K562 (cell line): Measurements from ENCODE around the gene KLHL33. TPM values are rescaled to one million over a fixed set of nuclear protein-coding genes. Genes with fewer than 3 reads are reported as not detected.

Experiments
- ATAC-seq: fragments of 200-7000 bp; cut with Tn5 transposase; 3 replicates; pipeline ENCODE4 v1.9.1; 2020; ENCODE audit warnings: moderate library complexity
- BruUV-seq: library from RNA; stranded (reverse); fragments of 400-500 nt; replicated peaks from 2 replicates; lab custom pipeline; 2021; lab: Mats Ljungman, UMichigan
- CTCF ChIA-PET: fragments of 300-600 bp; formaldehyde crosslinking; extraction: SDS; loops from one replicate; lab custom pipeline; 2021; ENCODE audit warnings: low intra/inter-chr PET ratio; lab: Yijun Ruan, JAX
- POLR2A ChIA-PET: fragments of 300-600, 350-650 bp; sonication (Branson Sonifier 250); formaldehyde crosslinking; extraction: SDS; loops from one replicate; lab custom pipeline; 2021; ENCODE audit warnings: antibody characterized with exemption, inconsistent platforms; lab: Yijun Ruan, JAX
- DNase-seq, 4 experiments: peaks; one replicate each; pipeline versions ENCODE4 v3.0.0 to v3.0.0-alpha.2; 2011 to 2018; ENCODE audit warnings: low spot score in 3 of 4, mixed read lengths in 3 of 4; ENCODE audit errors: extremely low read depth in 1 of 4
- FAIRE-seq: peaks from 2 replicates; lab custom pipeline; 2011; peaks lifted over from hg19 to GRCh38; lab: Jason Lieb, UNC
- H2AFZ ChIP-seq: 2 replicates; pipeline ENCODE4 v1.6.0; 2011; ENCODE audit warnings: low read depth, low read length, control low read depth, inconsistent platforms
- H3K27ac ChIP-seq: fragments of 200-600 bp; 3 replicates; pipeline ENCODE4 v1.8.0; 2011; ENCODE audit warnings: low read depth, mild to moderate bottlenecking, control low read depth, inconsistent platforms, low read length, moderate library complexity, mixed read lengths; ENCODE audit errors: extremely low read depth
- H3K27me3 ChIP-seq, 2 experiments: fragments of 300-600 bp in 1 of 2; 2 replicates in 1 of 2; 3 replicates in 1 of 2; pipeline versions ENCODE4 v1.6.0 to v1.8.0; 2011; ENCODE audit warnings: inconsistent platforms in 2 of 2, low read length in 2 of 2, mild to moderate bottlenecking in 1 of 2, mixed read lengths in 1 of 2, moderate library complexity in 1 of 2; ENCODE audit not compliant: control insufficient read depth in 2 of 2, insufficient read depth in 2 of 2
- H3K36me3 ChIP-seq: fragments of 300-600 bp; 3 replicates; pipeline ENCODE4 v1.8.0; 2011; ENCODE audit warnings: mild to moderate bottlenecking, low read length, inconsistent platforms; ENCODE audit not compliant: control insufficient read depth, insufficient read depth
- H3K4me1 ChIP-seq, 2 experiments: fragments of 200-600 bp in 1 of 2; replicated peaks in 1 of 2; 2 replicates in 1 of 2; 3 replicates in 1 of 2; pipeline versions ENCODE4 v1.5.1 to v1.8.0; 2011; ENCODE audit warnings: inconsistent platforms in 2 of 2, low read length in 2 of 2, mild to moderate bottlenecking in 1 of 2, mixed read lengths in 1 of 2, moderate library complexity in 1 of 2; ENCODE audit not compliant: control insufficient read depth in 2 of 2, insufficient read depth in 2 of 2
- H3K4me2 ChIP-seq: 2 replicates; pipeline ENCODE4 v1.6.1; 2011; ENCODE audit warnings: low read length, control low read depth, inconsistent platforms, mixed read lengths; ENCODE audit not compliant: insufficient read depth
- H3K4me3 ChIP-seq: fragments of 200-600 bp; sonication (generic), shearing (Covaris generic); 2 replicates; pipeline ENCODE4 v1.5.1; 2016; ENCODE audit warnings: control low read depth, inconsistent platforms
- H3K79me2 ChIP-seq: fragments of 200-600 bp; 3 replicates; pipeline ENCODE4 v1.8.0; 2011; ENCODE audit warnings: low read length, inconsistent platforms; ENCODE audit not compliant: control insufficient read depth, insufficient read depth
- H3K9ac ChIP-seq, 2 experiments: 2 replicates each; pipeline versions ENCODE4 v1.6.0 to v1.6.1; 2011; ENCODE audit warnings: low read depth in 2 of 2, low read length in 2 of 2, control low read depth in 1 of 2, inconsistent platforms in 1 of 2, mild to moderate bottlenecking in 1 of 2, mixed read lengths in 1 of 2; ENCODE audit not compliant: insufficient read depth in 1 of 2
- H3K9me1 ChIP-seq: one replicate; pipeline ENCODE4 v1.6.0; 2011; ENCODE audit warnings: inconsistent platforms, mild to moderate bottlenecking, low read length, moderate library complexity; ENCODE audit not compliant: control insufficient read depth, insufficient read depth
- H3K9me3 ChIP-seq: replicated peaks from 2 replicates; pipeline ENCODE4 v1.5.1; 2011; ENCODE audit warnings: low read depth, low read length, inconsistent platforms; ENCODE audit not compliant: control insufficient read depth, insufficient read depth
- H4K20me1 ChIP-seq: replicated peaks from 2 replicates; pipeline ENCODE4 v1.6.1; 2011; ENCODE audit warnings: low read length, inconsistent platforms, mixed read lengths; ENCODE audit not compliant: control insufficient read depth, insufficient read depth
- CEBPB ChIP-seq: fragments of 450-650 bp; IDR thresholded peaks from 2 replicates; pipeline ENCODE4 v1.6.1; 2016; ENCODE audit warnings: missing genetic modification characterization, missing compliant biosample characterization
- ETS2 ChIP-seq: IDR thresholded peaks from 2 replicates; pipeline ENCODE4 v1.6.1; 2016; ENCODE audit warnings: borderline replicate concordance, missing genetic modification characterization, mild to moderate bottlenecking, moderate library complexity, missing compliant biosample characterization; ENCODE audit not compliant: poor library complexity, severe bottlenecking
- ETV1 ChIP-seq: fragments of 450-650 bp; conservative IDR thresholded peaks from 2 replicates; pipeline ENCODE4 v1.6.1; 2016; ENCODE audit warnings: missing genetic modification characterization, control low read depth, low read depth, missing compliant biosample characterization
- FOXA3 ChIP-seq, 2 experiments: fragments of 450-650 bp in 1 of 2; sonication (generic) in 1 of 2; formaldehyde crosslinking; IDR thresholded peaks in 1 of 2; conservative IDR thresholded peaks in 1 of 2; 2 replicates each; pipeline versions ENCODE4 v1.4.0 to v1.8.0; 2020 to 2022; ENCODE audit warnings: mild to moderate bottlenecking in 2 of 2, missing genetic modification reagents in 1 of 2
- JUN ChIP-seq, 2 experiments: sonication (generic) in 1 of 2; formaldehyde crosslinking in 1 of 2; IDR thresholded peaks; 2 replicates each; pipeline versions ENCODE4 v1.6.1 to v1.8.0; 2012 to 2022; ENCODE audit warnings: borderline replicate concordance in 2 of 2, mild to moderate bottlenecking in 2 of 2, improper control_type of control experiment in 1 of 2, low read depth in 1 of 2, low read length in 1 of 2, missing genetic modification reagents in 1 of 2
- KLF10 ChIP-seq: fragments of 250-450 bp; sonication (Bioruptor Pico); IDR thresholded peaks from 2 replicates; pipeline ENCODE4 v1.6.1; 2021; ENCODE audit warnings: matching md5 sums
- LCOR ChIP-seq: sonication (generic); formaldehyde crosslinking; IDR thresholded peaks from 2 replicates; pipeline ENCODE4 v1.8.0; 2022; ENCODE audit warnings: mild to moderate bottlenecking, missing genetic modification reagents
- PHTF2 ChIP-seq: fragments of 250-450 bp; sonication (Bioruptor Pico); IDR thresholded peaks from 2 replicates; pipeline ENCODE4 v1.5.0; 2021; ENCODE audit warnings: mild to moderate bottlenecking
- PML ChIP-seq: IDR thresholded peaks from 2 replicates; pipeline ENCODE4 v1.6.1; 2012; ENCODE audit warnings: low read length, inconsistent platforms
- RBFOX2 ChIP-seq: fragments of 200-400 bp; formaldehyde crosslinking; IDR thresholded peaks from 2 replicates; pipeline ENCODE4 v1.6.1; 2017; ENCODE audit warnings: low read depth, mild to moderate bottlenecking, low read length, moderate library complexity
- TOE1 ChIP-seq, 2 experiments: fragments of 450-650 bp in 1 of 2; sonication (generic) in 1 of 2; formaldehyde crosslinking in 1 of 2; IDR thresholded peaks; 2 replicates each; pipeline versions ENCODE4 v1.7.1 to v1.8.0; 2016 to 2022; ENCODE audit warnings: borderline replicate concordance in 2 of 2, mild to moderate bottlenecking in 2 of 2, antibody characterized with exemption in 1 of 2, inconsistent platforms in 1 of 2, low read depth in 1 of 2, missing genetic modification reagents in 1 of 2, moderate library complexity in 1 of 2
- U2AF2 ChIP-seq: fragments of 200-400 bp; formaldehyde crosslinking; optimal IDR thresholded peaks from 2 replicates; pipeline ENCODE3; 2017; ENCODE audit warnings: low read depth, mild to moderate bottlenecking, low read length
- ZNF165 ChIP-seq: fragments of 250-450 bp; sonication (Bioruptor Pico); IDR thresholded peaks from 2 replicates; pipeline ENCODE4 v1.4.0; 2020; ENCODE audit warnings: borderline replicate concordance
- ZNF217 ChIP-seq: sonication (generic); formaldehyde crosslinking; IDR thresholded peaks from 2 replicates; pipeline ENCODE4 v1.8.0; 2022; ENCODE audit warnings: mild to moderate bottlenecking, missing genetic modification reagents
- ZNF316 ChIP-seq: fragments of 450-650 bp; IDR thresholded peaks from 2 replicates; pipeline ENCODE4 v1.6.1; 2016
- ZNF717 ChIP-seq: fragments of 250-450 bp; sonication (Bioruptor Pico); IDR thresholded peaks from 2 replicates; pipeline ENCODE4 v1.5.0; 2021
- WGBS: fragments of 100-300 bp; shearing (Covaris generic); methylation state at CpG from one replicate; pipeline ENCODE4 v1.1.6; 2016; ENCODE audit warnings: low coverage, mixed read lengths; ENCODE audit not compliant: insufficient coverage; ENCODE audit errors: missing lambda C conversion rate; 5-methylcytosine and 5-hydroxymethylcytosine counted together
- in situ Hi-C: fragments of 300-500 bp; cut with MboI; formaldehyde crosslinking; loops from 4 replicates; pipeline ENCODE4 v1.15.0; 2018; ENCODE audit warnings: inconsistent platforms, mixed read lengths
- intact Hi-C: fragments of 100-400 bp; cut with micrococcal nuclease; formaldehyde crosslinking; loops from 2 replicates; pipeline ENCODE4 v1.14.2; 2022
- polyA plus RNA-seq, 8 experiments: library from polyadenylated mRNA; depleted of rRNA in 4 of 8; stranded (reverse) in 5 of 8; unstranded in 3 of 8; fragments of >200 nt; fragmentation: Nextera tagmentation in 2 of 8; fragmentation: Illumina TruSeq in 1 of 8; extraction: Ambion mirVana in 2 of 8; extraction: Trizol in 1 of 8; gene quantifications; 2 replicates each; pipeline versions ENCODE4 v1.2.1 to v1.2.3, GENCODE V29; 2011 to 2014; ENCODE audit warnings: inconsistent platforms in 1 of 8, missing spikeins in 1 of 8
- total RNA-seq, 7 experiments: library from RNA; depleted of rRNA in 6 of 7; stranded (reverse); fragments of >200 nt in 6 of 7; fragmentation: Illumina TruSeq in 2 of 7; extraction: Trizol in 2 of 7; gene quantifications; 2 replicates each; pipeline versions ENCODE4 v1.2.1 to v1.2.3, GENCODE V29; 2011 to 2021; ENCODE audit warnings: low replicate concordance in 1 of 7
- TF ChIP-seq, protein P1 (sequence below): sonication (generic); formaldehyde crosslinking; IDR thresholded peaks from 2 replicates; pipeline ENCODE4 v1.8.0; 2022; ENCODE audit warnings: missing genetic modification reagents, mild to moderate bottlenecking, borderline replicate concordance
- TF ChIP-seq, protein P2 (sequence below), 2 experiments: fragments of 450-650 bp; IDR thresholded peaks; 2 replicates each; pipeline ENCODE4 v1.6.1; 2016

Gene KLHL33
- total and polyA plus RNA-seq, 9 of the 15 experiments (the other 6 are each of a cell fraction or from before 2014, with no cell fraction given) = 0.04 to 0.27 (median 0.13) TPM; not detected in 6

DNA sequence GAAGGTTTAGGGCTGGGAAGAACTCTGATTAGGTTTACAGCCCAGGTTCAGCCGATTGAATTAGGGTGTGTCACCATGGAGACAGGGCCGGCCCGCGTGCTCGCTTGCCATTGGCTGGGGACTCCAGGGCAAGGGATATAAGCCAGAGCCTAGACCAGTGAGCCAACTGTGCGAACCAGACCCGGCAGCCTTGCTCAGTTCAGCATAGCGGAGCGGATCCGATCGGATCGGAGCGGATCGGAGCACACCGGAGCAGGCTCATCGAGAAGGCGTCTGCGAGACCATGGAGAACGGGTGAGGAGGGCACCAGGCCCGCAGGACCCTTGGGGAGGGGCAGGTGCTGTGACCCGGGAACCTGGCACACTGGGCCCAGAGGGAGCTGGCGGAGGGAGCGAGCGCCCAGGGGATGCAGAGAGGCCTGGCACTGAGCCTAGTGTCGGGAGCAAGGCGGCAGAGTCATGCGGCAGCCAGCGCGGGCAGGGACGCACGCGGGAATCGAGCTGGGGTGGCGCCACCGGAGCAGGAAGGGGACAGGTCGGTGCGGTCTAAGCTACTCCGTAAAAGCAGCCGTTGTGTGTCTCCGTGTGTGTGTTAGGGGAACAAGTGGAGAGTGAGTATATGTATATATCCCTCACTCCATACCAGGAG lies 33.4 kb upstream of the KLHL33 start, which contains the start of gene PNP:
Gene PNP (plus strand): TSS at position 165 of the 648 bp plus-strand sequence. CDS start 119 bp downstream, at position 284.
- Histone ChIP-seq H3K9me1 (no peaks in the 10 kb centered on the region), H3K4me3 (peak within 1 kb of the TSS; percentile 82), H3K9ac (peak within 1 kb of the TSS; percentile 93 to 99), H3K36me3 (peaks cover 34% of the 10 kb centered on the region), H2AFZ (peak within 1 kb of the TSS; percentile 83), H3K9me3 (no peaks in the 10 kb centered on the region), H3K4me2 (peak within 1 kb of the TSS; percentile 91), H4K20me1 (peaks cover 6% of the 10 kb centered on the region; the same call in 1 of the 2 replicates), H3K27ac (peak within 1 kb of the TSS; percentile 76), H3K79me2 (peaks cover 46% of the 10 kb centered on the region), H3K27me3 (no peaks in the 10 kb centered on the region), H3K4me1 (peaks cover 5 to 15% of the 10 kb centered on the region in 2 experiments; a peak in 3 of 5 replicates)
- ATAC-seq (peak; percentile 97), FAIRE-seq (peak; percentile 97), DNase-seq (peak; percentile 90 to 96 (median 91))
- TSS peak; percentile 49 for BruUV-seq
- ChIA-PET POLR2A (interaction anchor here (0.6 to 5.0 kb wide), 20 partner anchors 7 to 144 kb away, joined by 3 to 36 read pairs (median 4); partner anchors contain the start of genes APEX1, OSGEP, PARP2 and PIP4P1), CTCF (no interaction called here)
- intact Hi-C loops (no loop called here), in situ Hi-C loops (no loop called here)
- WGBS = under 1% methylated on average over 14 of the region's 40 CpGs
- peak; percentile 69; the same call in 1 of the 2 replicates for TF ChIP-seq PML
- TF ChIP-seq ZNF316 = no peak
- no peak; the same call in none of the 2 replicates for TF ChIP-seq LCOR
- peak; percentile 100 for TF ChIP-seq RBFOX2
- TF ChIP-seq PHTF2 (CRISPR knock-in tag) = peak; percentile 26; the same call in 1 of the 2 replicates
- no peak for TF ChIP-seq ZNF217 (CRISPR knock-in tag)
- TF ChIP-seq ETS2 (tag) = no peak
- no peak for TF ChIP-seq TOE1 (IDR thresholded peaks at IDR 0.05; ENCODE audit: borderline replicate concordance)
- TF ChIP-seq TOE1 (CRISPR knock-in tag; IDR thresholded peaks at IDR 0.05; ENCODE audit: borderline replicate concordance, low read depth) = no peak
- no peak for TF ChIP-seq KLF10 (CRISPR knock-in tag)
- TF ChIP-seq JUN (IDR thresholded peaks at IDR 0.05; ENCODE audit: borderline replicate concordance, low read depth, low read length) = no peak
- no peak for TF ChIP-seq JUN (CRISPR knock-in tag; IDR thresholded peaks at IDR 0.05; ENCODE audit: borderline replicate concordance)
- TF ChIP-seq, protein P1, sequence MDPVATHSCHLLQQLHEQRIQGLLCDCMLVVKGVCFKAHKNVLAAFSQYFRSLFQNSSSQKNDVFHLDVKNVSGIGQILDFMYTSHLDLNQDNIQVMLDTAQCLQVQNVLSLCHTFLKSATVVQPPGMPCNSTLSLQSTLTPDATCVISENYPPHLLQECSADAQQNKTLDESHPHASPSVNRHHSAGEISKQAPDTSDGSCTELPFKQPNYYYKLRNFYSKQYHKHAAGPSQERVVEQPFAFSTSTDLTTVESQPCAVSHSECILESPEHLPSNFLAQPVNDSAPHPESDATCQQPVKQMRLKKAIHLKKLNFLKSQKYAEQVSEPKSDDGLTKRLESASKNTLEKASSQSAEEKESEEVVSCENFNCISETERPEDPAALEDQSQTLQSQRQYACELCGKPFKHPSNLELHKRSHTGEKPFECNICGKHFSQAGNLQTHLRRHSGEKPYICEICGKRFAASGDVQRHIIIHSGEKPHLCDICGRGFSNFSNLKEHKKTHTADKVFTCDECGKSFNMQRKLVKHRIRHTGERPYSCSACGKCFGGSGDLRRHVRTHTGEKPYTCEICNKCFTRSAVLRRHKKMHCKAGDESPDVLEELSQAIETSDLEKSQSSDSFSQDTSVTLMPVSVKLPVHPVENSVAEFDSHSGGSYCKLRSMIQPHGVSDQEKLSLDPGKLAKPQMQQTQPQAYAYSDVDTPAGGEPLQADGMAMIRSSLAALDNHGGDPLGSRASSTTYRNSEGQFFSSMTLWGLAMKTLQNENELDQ = no peak
- TF ChIP-seq ZNF717 (CRISPR knock-in tag) = no peak
- TF ChIP-seq, protein P2, sequence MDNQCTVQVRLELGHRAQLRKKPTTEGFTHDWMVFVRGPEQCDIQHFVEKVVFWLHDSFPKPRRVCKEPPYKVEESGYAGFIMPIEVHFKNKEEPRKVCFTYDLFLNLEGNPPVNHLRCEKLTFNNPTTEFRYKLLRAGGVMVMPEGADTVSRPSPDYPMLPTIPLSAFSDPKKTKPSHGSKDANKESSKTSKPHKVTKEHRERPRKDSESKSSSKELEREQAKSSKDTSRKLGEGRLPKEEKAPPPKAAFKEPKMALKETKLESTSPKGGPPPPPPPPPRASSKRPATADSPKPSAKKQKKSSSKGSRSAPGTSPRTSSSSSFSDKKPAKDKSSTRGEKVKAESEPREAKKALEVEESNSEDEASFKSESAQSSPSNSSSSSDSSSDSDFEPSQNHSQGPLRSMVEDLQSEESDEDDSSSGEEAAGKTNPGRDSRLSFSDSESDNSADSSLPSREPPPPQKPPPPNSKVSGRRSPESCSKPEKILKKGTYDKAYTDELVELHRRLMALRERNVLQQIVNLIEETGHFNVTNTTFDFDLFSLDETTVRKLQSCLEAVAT (IDR thresholded peaks at IDR 0.05) = peak; percentile 36 to 54; a peak in 1 of 4 replicates
- no peak for TF ChIP-seq CEBPB
- 0 out of 4 replicates have a peak, but pooled peaks of 1 of the 2 experiments have one; percentile 7 for TF ChIP-seq FOXA3 (CRISPR knock-in tag; conservative IDR thresholded peaks at IDR 0.05 in 1 of 2, IDR thresholded peaks at IDR 0.05 in 1 of 2)
- TF ChIP-seq ETV1 = no peak
- no peak for TF ChIP-seq U2AF2
- TF ChIP-seq ZNF165 (CRISPR knock-in tag) = no peak
